CD4-positive, alpha-beta T cell treated with Interleukin-6 at 100 ng/mL for 8 hours (primary cell): ENCODE measurements around the gene TNFRSF18.

ENCODE experiments used
- DNase-seq: peaks from one replicate; pipeline ENCODE4 v3.0.0-alpha.2; 2020; ENCODE audit warnings: mixed read lengths, low spot score

TNFRSF18 gene

GRCh38 chr1:1240822-1241587 lies 34.6 kb upstream of the TNFRSF18 start:
- DNase-seq, result no peak

DNA sequence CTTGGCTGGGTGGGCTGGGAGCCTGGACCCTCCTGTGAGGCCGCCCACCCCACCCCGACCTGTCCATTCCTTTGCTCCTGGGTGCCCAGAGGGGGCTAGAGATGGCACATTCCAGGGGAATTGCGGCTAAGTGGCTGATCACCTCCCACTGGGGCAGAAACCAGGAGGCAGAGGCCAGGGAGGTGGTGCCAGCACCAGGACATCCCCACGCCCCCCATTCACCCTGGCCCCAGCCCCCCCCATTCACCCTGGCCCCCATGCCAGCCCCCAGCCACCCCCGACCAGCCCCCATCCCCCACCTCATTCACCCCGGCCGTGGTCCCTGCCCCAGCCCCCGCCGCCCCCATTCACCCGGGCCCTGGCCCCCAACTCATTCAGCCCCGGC lies 33.9 kb upstream of the TNFRSF18 start:
- DNase-seq, result no peak

DNA sequence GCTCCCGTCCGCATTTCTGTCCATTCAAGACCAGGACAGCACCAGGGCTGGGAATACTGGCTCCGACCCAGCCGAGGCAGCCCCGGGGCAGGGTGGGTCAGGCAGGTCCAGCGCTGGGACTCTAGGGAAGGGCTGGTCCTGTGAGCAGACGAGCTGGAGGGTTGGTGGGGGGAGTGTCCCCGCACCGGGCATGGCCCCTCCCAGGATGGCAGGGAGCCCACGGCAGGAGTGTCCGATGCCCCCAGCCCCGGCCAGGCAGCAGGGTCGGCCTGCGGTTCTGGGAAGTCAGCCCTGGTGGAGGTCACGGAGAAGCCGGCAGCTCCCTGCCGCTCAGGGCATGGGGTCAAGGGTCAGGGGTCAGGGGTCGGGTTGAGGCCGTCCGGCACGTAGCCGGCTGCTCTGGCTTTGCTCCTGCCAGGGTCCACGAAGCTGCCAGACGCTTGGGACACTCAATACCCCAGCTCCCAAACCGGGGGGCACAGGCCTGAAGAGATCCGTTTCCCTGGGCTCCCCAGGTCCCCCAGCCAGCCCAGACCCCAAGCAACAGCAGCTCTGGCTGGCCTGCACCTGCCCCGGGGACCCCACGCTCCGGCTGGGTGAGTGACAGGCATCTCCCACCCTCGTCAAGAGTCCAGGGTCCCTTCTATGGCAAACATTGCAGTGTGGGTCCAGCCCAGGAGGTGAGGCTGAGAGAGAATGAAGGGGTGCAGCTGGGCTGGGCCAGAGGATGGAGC lies 33.4 kb upstream of the TNFRSF18 start:
- DNase-seq, result no peak

DNA sequence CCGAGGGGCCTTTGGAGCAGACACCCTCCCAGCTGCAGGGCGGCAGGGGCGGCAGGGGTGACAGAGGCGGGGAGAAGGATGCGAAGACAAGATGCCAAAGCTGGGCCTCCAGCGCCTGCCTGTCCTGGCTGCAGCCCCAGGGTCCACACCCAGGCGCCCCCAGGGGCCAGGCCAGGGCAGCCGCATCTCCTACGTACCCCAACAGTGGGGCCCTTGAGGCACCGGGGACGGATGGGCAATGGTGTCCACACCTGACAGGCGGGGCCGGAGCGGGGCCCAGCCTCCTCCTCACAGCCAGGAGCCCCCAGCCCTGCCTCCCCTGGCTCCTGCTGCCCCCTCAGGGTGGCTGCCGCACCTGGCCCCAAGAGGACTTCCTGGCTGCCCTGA lies 32.8 kb upstream of the TNFRSF18 start:
- no peak for DNase-seq

DNA sequence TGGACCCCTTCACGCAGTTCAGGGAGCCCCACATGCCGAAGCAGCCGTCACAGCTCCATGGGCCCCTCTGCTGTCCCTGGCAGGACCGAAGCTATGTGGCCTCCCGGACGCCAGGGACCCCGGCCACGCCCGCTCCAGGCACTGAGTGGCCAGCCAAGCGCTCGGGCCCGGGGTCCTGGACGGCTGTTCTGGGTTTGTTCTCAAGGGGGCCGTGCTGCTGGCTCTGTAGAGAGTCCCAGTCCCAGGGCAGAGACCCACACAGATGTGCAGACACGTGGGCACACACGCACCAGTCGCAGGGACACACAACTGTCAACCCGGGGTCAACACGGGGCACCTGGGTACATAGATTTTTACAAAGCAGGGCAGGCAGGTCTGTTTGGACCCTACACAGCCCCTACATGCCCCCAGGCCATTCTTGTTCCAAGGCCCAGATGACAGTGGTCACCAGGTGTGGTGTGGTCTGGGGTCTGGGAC lies 32.3 kb upstream of the TNFRSF18 start:
- DNase-seq, result no peak

DNA sequence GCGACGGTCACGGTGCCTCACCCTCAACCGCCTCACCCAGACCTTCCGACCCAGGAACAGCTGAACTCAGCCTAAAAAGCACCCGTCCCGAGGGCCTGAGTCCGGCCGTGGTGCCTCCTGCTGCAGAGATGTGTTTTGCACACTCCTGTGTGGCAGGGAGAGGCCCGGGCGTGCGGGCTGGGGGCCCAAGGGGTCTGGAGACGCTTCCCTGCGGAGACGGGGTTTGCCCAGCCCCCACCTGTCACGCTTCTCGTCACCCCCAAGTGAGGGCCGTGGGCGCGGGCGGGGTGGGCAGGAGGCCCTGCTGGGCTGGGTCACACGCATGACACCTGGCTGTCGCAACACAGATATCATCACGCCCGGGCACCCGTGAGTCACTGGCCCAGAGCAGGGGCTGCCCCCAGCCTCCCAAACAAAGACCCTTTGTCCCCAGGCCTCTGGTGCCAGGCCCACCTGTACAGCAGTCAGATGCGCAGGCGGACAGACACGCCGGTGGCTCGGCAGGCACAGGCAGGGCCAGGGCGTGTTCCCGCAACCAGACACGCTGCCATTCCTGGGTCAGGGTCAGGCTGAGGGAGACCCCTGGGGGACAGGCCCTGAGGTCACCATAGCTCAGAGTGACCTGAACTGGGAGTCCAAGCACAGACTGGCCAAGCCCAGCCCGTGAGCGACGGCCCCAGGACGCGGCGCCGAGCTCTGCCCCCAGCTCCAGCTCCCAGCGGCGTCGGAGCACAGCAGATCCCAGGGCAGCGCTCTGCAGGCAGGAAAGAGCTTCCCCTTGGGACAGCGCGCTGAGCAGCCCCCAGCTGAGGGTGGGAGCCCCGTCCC lies 31.7 kb upstream of the TNFRSF18 start:
- DNase-seq, result no peak

DNA sequence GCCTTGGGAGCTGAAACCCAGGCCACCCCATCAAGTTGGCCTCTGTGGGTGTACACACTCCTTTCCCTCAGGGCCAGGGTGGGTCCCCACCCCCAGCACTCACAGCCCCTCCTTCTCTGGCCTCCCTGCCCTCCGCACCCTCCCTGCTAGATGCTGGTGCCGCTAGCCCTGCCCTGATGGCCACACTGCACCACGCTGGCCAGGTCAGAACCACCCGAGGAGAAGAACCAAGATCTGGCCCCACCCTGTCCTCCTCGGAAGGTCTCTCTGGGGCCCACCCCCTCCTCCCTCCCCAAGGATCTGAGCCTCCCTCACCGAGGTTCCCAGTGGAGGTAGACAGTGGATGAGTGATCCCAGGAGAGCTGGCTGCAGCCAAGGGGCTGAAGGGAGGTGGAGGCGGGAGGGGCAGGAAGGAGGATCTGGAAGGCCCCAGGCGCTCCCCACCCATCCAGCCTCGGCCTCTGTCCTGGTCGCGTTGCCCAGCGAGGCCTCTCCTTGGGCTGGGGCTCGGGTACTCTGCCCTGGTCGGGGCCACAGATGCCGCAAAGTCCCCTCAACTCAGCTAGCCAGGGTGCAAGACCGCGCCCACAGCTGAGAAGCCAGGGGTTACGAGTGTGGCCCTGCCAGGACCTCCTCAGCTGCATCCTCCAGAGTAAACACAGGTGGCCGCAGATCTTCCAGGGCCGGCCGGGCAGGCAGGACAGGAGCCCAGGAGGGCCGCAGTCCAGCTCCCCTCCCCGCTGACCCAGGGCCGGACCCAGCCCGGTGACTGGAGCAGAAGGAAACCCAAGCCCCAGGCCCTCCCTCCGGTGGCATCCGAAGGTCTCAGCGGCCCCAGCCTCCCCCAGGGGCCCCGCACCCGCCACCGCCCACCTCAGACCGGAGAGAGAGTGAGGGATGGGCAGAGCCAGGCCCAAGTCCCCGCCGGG lies 30.8 kb upstream of the TNFRSF18 start:
- no peak for DNase-seq

DNA sequence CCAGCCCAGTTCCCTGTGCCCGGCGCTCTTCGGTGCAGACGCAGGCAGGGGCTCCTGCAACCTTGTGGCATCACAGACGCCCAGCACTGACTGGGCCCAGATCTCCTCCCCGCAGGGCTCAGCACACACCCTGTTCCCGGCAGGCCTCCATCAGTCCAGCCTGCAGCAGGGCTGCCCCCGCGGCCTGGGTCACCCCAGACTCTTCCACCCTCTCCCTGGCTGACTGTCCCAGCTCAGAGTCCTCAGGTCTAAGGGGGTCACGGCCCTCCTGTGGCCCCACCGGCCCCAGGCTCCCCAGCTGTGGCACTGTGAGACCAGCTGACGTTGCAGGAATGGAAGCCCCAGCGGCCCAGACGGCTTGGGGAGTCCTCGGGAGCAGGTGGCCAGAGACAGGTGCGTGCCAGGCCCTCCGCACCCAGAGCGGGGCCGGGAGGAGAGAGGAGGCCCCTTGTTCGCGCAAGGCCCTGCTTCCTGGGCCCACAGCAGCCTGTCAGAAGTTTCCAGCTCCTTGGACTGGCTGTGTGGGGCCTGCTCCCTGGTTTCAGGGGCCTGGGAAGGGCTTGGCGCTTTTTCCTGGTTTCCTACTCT lies 29.9 kb upstream of the TNFRSF18 start:
- DNase-seq, result no peak

- DNase-seq, result no peak
Measured at GRCh38 chr1:1235016-1235744, 28.8 kb upstream of the TNFRSF18 start.

- no peak for DNase-seq
Measured at GRCh38 chr1:1234180-1234808, 27.9 kb upstream of the TNFRSF18 start.

DNA sequence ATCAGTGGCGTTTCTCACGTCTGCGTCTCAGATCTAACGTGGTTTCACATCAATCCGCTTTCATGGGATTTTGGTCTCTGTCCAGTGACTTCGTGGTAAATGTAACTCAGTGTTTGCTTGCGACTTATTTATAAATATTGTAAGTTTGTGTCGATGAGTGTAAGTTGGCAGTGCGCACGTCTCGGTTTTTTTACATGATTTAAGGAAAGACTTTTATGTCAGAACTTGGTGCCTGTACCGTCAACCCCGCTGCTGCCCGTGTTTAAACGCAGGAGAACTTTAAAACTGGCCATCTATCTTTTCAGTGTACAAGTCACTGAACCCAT lies 27.1 kb upstream of the TNFRSF18 start:
- DNase-seq, result no peak

- no peak for DNase-seq
Measured at GRCh38 chr1:1232796-1233566, 26.6 kb upstream of the TNFRSF18 start.

- no peak for DNase-seq
Measured at GRCh38 chr1:1232208-1232795, 25.9 kb upstream of the TNFRSF18 start, which contains the start of gene B3GALT6. B3GALT6 (plus strand) TSS chr1:1232237; CDS start chr1:1232279, 42 bp downstream.

DNA sequence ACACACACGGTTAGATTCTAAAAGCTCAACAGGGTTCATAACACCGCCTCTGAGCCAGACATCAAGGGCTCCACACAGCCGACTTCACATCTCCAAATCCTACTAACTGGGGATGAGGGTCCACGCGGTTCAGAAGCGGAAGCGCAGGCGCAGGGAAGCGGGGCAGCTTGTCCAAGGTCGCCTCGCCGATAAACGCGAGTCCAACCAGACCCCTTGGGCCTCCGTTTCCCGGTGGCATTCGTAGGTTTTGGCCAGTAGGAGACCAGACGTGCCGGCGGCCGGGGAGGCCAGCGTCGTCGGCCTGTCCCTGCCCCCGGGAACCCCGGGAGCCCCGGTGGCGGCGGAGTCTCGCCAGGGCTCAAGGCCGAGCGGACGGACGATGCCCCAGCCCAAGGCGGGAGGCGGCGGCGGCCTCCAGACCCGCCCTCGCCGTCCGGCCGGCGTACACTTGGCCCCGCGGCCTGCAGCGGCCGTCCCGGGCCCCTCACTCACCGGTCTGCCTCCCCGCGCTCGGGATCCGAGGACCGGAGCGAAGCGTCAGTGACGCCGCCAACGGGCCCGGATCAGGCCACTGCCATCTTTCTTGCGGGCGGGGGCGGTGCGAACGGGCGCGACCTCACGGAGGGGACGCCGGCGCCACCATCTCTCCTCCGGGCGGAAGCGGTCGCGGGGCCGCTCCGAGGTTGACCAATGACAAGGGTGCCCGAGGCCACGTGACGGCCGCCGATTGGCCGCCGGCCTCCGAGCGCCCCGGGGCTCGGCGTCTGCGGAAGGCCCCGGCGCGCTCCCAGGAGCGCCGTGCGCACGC lies 25.2 kb upstream of the TNFRSF18 start, which contains the start of gene SDF4:
Gene SDF4, minus strand, starts transcription at position 602 of the 808 bp plus-strand sequence. CDS start 3,229 bp downstream, outside the sequence.
- peak; percentile 96 for DNase-seq

DNA sequence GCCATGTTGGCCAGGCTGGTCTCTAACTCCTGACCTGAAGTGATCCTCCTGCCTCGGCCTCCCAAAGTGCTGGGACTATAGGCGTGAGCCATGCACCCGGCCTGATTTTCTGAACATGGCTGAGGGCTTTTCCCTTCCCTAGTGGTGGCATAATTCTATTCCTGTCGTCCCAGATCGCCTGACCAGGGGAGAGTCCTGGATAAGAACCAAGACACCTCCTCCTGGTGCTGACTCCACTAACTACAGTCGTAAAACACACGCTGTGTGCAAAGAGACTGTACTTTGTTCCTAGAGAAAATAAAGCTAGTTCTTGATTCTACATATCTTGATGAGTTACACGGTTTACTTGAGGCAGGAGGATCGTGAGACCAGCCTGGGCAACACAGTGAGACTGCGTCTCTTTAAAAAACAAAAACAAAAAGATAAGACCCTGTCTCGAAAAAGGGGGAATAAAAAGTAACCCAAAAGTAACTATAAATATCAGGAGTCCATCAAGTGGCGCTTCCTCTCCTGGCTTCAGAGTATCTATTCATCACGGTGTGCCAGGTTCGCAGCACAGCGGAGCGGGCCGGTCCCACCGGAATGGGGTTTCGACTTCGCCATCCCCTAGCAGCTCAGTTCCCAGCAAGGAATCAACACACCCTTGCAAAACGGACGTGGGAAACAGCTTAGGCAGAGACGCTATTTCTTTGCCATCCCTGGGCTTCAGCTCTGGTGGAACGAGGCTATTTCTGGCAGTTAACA lies 24.4 kb upstream of the TNFRSF18 start:
- DNase-seq, result no peak

DNA sequence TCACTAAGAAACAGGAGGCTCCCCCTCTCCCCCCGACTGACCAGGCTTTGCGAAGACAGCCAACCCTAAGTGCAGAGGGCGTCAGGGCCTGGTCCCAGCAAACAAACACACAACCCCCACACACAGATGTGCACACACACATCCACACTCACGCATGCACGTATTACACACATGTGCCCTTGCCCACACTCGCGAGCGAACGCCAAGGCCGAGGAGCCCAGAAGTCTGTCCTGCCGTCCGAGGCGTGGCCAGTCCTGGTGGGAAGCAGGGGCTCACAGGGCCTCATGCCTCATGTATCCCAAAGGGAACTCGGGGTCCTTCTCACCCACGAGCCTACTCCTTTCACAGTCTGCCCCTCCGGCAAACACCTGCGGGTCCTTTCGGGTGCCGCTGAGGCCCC lies 23.4 kb upstream of the TNFRSF18 start:
- no peak for DNase-seq
